IMR-90 (cell line): ENCODE results near the gene LRFN2. TPM values are rescaled to one million over a fixed set of nuclear protein-coding genes. Genes with fewer than 3 reads are reported as not detected.

Experiments
- ATAC-seq: fragments of 200-7000 bp; cut with Tn5 transposase; 2 replicates; pipeline ENCODE4 v1.9.1; 2020; ENCODE audit warnings: low read depth, mild to moderate bottlenecking, moderate library complexity
- BruUV-seq: library from RNA; stranded (reverse); fragments of 400-500 nt; replicated peaks from 2 replicates; lab custom pipeline; 2021; lab: Mats Ljungman, UMichigan
- CTCF ChIA-PET: fragments of 300-600 bp; formaldehyde crosslinking; extraction: SDS; loops from one replicate; lab custom pipeline; 2021; ENCODE audit warnings: antibody characterized with exemption; lab: Yijun Ruan, JAX
- POLR2A ChIA-PET: fragments of 300-600 bp; sonication (Branson Sonifier 250); formaldehyde crosslinking; loops from one replicate; lab custom pipeline; 2022; ENCODE audit warnings: antibody characterized with exemption; ENCODE audit not compliant: unreplicated experiment; lab: Charles Lee
- DNase-seq: peaks from one replicate; pipeline ENCODE4 v3.0.0; 2013
- H2AFZ ChIP-seq: replicated peaks from 2 replicates; pipeline ENCODE3; 2013; ENCODE audit warnings: low read length, mild to moderate bottlenecking; ENCODE audit not compliant: poor library complexity
- H2AK5ac ChIP-seq: 2 replicates; pipeline ENCODE4 v1.6.1; 2013; ENCODE audit warnings: low read depth, low read length, inconsistent platforms
- H2AK9ac ChIP-seq: replicated peaks from 2 replicates; pipeline ENCODE3; 2013; ENCODE audit warnings: mild to moderate bottlenecking, low read depth, low read length, moderate library complexity; ENCODE audit not compliant: poor library complexity
- H2BK120ac ChIP-seq: 2 replicates; pipeline ENCODE4 v1.6.1; 2013; ENCODE audit warnings: low read depth, low read length, inconsistent platforms
- H2BK15ac ChIP-seq: 3 replicates; pipeline ENCODE4 v1.6.1; 2013; ENCODE audit warnings: low read depth, low read length, inconsistent platforms
- H2BK20ac ChIP-seq: 2 replicates; pipeline ENCODE4 v1.6.1; 2013; ENCODE audit warnings: low read depth, mild to moderate bottlenecking, inconsistent platforms, low read length, moderate library complexity
- H2BK5ac ChIP-seq: 2 replicates; pipeline ENCODE4 v1.6.1; 2013; ENCODE audit warnings: mild to moderate bottlenecking, low read depth, low read length, inconsistent platforms; ENCODE audit not compliant: poor library complexity, severe bottlenecking
- H3K14ac ChIP-seq: replicated peaks from 2 replicates; pipeline ENCODE4 v1.6.1; 2013; ENCODE audit warnings: low read depth, low read length, inconsistent platforms
- H3K18ac ChIP-seq: 2 replicates; pipeline ENCODE4 v1.6.1; 2013; ENCODE audit warnings: low read depth, low read length, control low read depth
- H3K23ac ChIP-seq: 2 replicates; pipeline ENCODE4 v1.6.1; 2013; ENCODE audit warnings: low read depth, low read length, inconsistent platforms
- H3K27ac ChIP-seq: 2 replicates; pipeline ENCODE4 v1.5.1; 2013; ENCODE audit warnings: mild to moderate bottlenecking, control low read depth, low read length; ENCODE audit not compliant: insufficient read depth
- H3K27me3 ChIP-seq: 2 replicates; pipeline ENCODE4 v1.6.1; 2013; ENCODE audit warnings: low read length; ENCODE audit not compliant: control insufficient read depth, insufficient read depth
- H3K36me3 ChIP-seq: 2 replicates; pipeline ENCODE4 v1.6.1; 2013; ENCODE audit warnings: low read length, mixed read lengths; ENCODE audit not compliant: control insufficient read depth, insufficient read depth
- H3K4ac ChIP-seq: 2 replicates; pipeline ENCODE4 v1.6.1; 2013; ENCODE audit warnings: low read depth, low read length, inconsistent platforms
- H3K4me1 ChIP-seq: 2 replicates; pipeline ENCODE4 v1.6.1; 2013; ENCODE audit warnings: low read length, mixed read lengths; ENCODE audit not compliant: control insufficient read depth, insufficient read depth
- H3K4me2 ChIP-seq: 2 replicates; pipeline ENCODE4 v1.6.1; 2013; ENCODE audit warnings: low read depth, mild to moderate bottlenecking, control low read depth, low read length, moderate library complexity
- H3K4me3 ChIP-seq: 2 replicates; pipeline ENCODE4 v1.5.1; 2013; ENCODE audit warnings: low read depth, mild to moderate bottlenecking, control low read depth, low read length, moderate library complexity; ENCODE audit not compliant: insufficient read depth
- H3K56ac ChIP-seq: 2 replicates; pipeline ENCODE4 v1.6.1; 2013; ENCODE audit warnings: low read length, inconsistent platforms; ENCODE audit not compliant: insufficient read depth; ENCODE audit errors: extremely low read depth
- H3K79me1 ChIP-seq, 2 experiments: 2 replicates each; pipeline ENCODE4 v1.6.1; 2013; ENCODE audit warnings: low read length in 2 of 2, inconsistent platforms in 1 of 2, low read depth in 1 of 2
- H3K9ac ChIP-seq: 2 replicates; pipeline ENCODE4 v1.6.1; 2013; ENCODE audit warnings: low read depth, low read length, control low read depth
- H3K9me1 ChIP-seq: 2 replicates; pipeline ENCODE4 v1.6.1; 2013; ENCODE audit warnings: low read length, inconsistent platforms; ENCODE audit not compliant: insufficient read depth
- H3K9me3 ChIP-seq: 2 replicates; pipeline ENCODE4 v1.6.1; 2013; ENCODE audit warnings: low read length; ENCODE audit not compliant: control insufficient read depth, insufficient read depth
- H4K20me1 ChIP-seq: 2 replicates; pipeline ENCODE4 v1.6.1; 2013; ENCODE audit warnings: low read length, inconsistent platforms; ENCODE audit not compliant: insufficient read depth
- H4K5ac ChIP-seq: 2 replicates; pipeline ENCODE4 v1.6.1; 2013; ENCODE audit warnings: mild to moderate bottlenecking, low read depth, low read length, control low read depth
- H4K8ac ChIP-seq, 2 experiments: 2 replicates each; pipeline ENCODE4 v1.6.1; 2013; ENCODE audit warnings: low read depth in 2 of 2, low read length in 2 of 2, control low read depth in 1 of 2, inconsistent platforms in 1 of 2
- H4K91ac ChIP-seq: 2 replicates; pipeline ENCODE4 v1.6.1; 2013; ENCODE audit warnings: low read depth, low read length, inconsistent platforms; ENCODE audit not compliant: insufficient read depth
- CEBPB ChIP-seq: IDR thresholded peaks from 2 replicates; pipeline ENCODE4 v1.6.1; 2012; ENCODE audit warnings: low read depth, low read length, improper control_type of control experiment
- FOS ChIP-seq: fragments of 150-350 bp; IDR thresholded peaks from 2 replicates; pipeline ENCODE4 v1.6.1; 2016; ENCODE audit warnings: low read depth, low read length
- MXI1 ChIP-seq: IDR thresholded peaks from 2 replicates; pipeline ENCODE4 v1.6.1; 2012; ENCODE audit warnings: low read depth, mild to moderate bottlenecking, low read length, moderate library complexity, borderline replicate concordance
- NFE2L2 ChIP-seq: fragments of 150-350 bp; IDR thresholded peaks from 2 replicates; pipeline ENCODE4 v1.6.1; 2016; ENCODE audit warnings: low read depth, mild to moderate bottlenecking, low read length
- RCOR1 ChIP-seq: IDR thresholded peaks from 2 replicates; pipeline ENCODE4 v1.6.1; 2012; ENCODE audit warnings: mild to moderate bottlenecking, low read length, improper control_type of control experiment; ENCODE audit not compliant: insufficient replicate concordance
- RFX5 ChIP-seq: IDR thresholded peaks from 2 replicates; pipeline ENCODE4 v1.8.0; 2012; ENCODE audit warnings: low read depth, mild to moderate bottlenecking, low read length, moderate library complexity
- SMC3 ChIP-seq: fragments of 150-350 bp; IDR thresholded peaks from 2 replicates; pipeline ENCODE4 v1.6.1; 2016; ENCODE audit warnings: low read depth, mild to moderate bottlenecking, antibody characterized with exemption, low read length, moderate library complexity
- WGBS, 2 experiments: methylation state at CpG; one replicate each; pipeline versions ENCODE4 v1.1.5 to v1.1.7; 2013; ENCODE audit warnings: missing lambda C conversion rate in 2 of 2; ENCODE audit not compliant: insufficient read length in 1 of 2; ENCODE audit errors: extremely low coverage in 2 of 2; 5-methylcytosine and 5-hydroxymethylcytosine counted together
- dilution Hi-C: fragments of 300-500 bp; cut with HindIII; formaldehyde crosslinking; loops from one replicate; pipeline ENCODE4 v1.14.3; 2018; ENCODE audit warnings: low sequenced_read_pairs; ENCODE audit not compliant: unreplicated experiment
- in situ Hi-C: fragments of 300-500 bp; cut with MboI; formaldehyde crosslinking; loops from 3 replicates; pipeline ENCODE4 v1.14.3; 2019; ENCODE audit warnings: low sequenced_read_pairs, inconsistent platforms, mixed read lengths
- intact Hi-C: fragments of 100-400 bp; cut with micrococcal nuclease; formaldehyde crosslinking; loops from 2 replicates; pipeline ENCODE4 v1.10.0; 2022
- polyA plus RNA-seq, 3 experiments: library from polyadenylated mRNA; depleted of rRNA; stranded (reverse); fragments of >200 nt; gene quantifications; 2 replicates each; pipeline ENCODE4 v1.2.3, GENCODE V29; 2012; ENCODE audit warnings: low replicate concordance in 1 of 3
- total RNA-seq: library from RNA; depleted of rRNA; stranded (reverse); fragments of >200 nt; gene quantifications from 2 replicates; pipeline ENCODE4 v1.2.3, GENCODE V29; 2012
- TF ChIP-seq, protein P1 (sequence below): conservative IDR thresholded peaks from 2 replicates; pipeline ENCODE4 v1.5.1; 2012; ENCODE audit warnings: mild to moderate bottlenecking, low read depth, low read length, improper control_type of control experiment
- TF ChIP-seq, protein P2 (sequence below): fragments of 150-350 bp; IDR thresholded peaks from 2 replicates; pipeline ENCODE4 v1.6.1; 2017; ENCODE audit warnings: mild to moderate bottlenecking, antibody characterized with exemption, low read length, low read depth
- TF ChIP-seq, protein P3 (sequence below): fragments of 150-350 bp; IDR thresholded peaks from 2 replicates; pipeline ENCODE4 v1.6.1; 2016; ENCODE audit warnings: low read depth, mild to moderate bottlenecking, low read length, moderate library complexity, borderline replicate concordance

The LRFN2 gene
- total and polyA plus RNA-seq, 2 of the 4 experiments (the other 2 are of a cell fraction) = not detected

DNA sequence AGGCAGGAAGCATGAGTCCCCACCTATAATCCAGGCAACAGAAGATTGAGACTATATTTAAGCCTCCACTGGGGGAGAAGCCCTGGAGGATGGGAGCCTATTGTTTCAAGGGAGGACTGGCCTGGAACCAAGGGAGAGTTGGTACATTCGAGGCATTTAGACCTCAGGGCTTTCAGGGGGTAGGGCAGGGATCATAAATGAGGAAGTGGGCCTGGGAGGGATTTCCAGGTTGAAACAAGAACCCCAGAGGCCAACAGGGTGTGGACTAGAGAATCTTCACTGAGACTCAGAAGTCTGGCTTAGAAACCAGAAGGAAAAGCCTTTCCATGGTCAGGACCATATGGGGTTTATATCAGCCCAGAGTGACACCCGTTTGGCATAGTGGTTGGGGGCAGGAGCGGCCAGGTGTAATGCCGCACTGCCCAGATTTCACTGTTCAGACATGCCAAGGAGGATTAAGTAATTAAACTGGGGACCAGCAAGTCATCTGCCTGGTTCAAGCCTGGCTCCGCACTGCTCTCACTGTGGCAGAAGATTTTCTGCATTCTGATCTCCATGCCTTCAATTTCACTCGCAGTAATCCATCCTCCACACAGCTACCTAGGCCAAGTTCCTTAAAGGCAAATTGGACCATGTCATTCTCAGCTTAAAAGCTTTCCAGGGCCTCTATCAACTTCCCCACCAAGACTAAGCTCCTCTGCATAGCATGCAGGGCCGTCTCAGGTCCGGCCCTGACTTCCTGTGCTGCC, 17.8 kb downstream of the LRFN2 start:
- Histone ChIP-seq H3K4me2 (no peak overlapping the region), H2AFZ (no peak overlapping the region), H3K14ac (no peak overlapping the region), H3K56ac (no peak overlapping the region), H2AK5ac (no peak overlapping the region), H3K79me1 (no peaks in the 10 kb centered on the region), H3K9me1 (no peaks in the 10 kb centered on the region), H4K5ac (no peak overlapping the region), H2BK5ac (no peak overlapping the region), H2BK120ac (no peak overlapping the region), H3K9me3 (no peaks in the 10 kb centered on the region), H4K91ac (no peak overlapping the region), H3K27me3 (no peaks in the 10 kb centered on the region), H3K4me3 (no peak overlapping the region), H4K20me1 (no peaks in the 10 kb centered on the region), H2BK15ac (no peak overlapping the region), H3K36me3 (no peaks in the 10 kb centered on the region), H3K4me1 (no peaks in the 10 kb centered on the region), H3K23ac (no peak overlapping the region), H3K9ac (no peak overlapping the region), H3K4ac (no peak overlapping the region), H3K18ac (no peak overlapping the region), H2AK9ac (no peak overlapping the region), H4K8ac (no peak overlapping the region), H3K27ac (no peak overlapping the region), H2BK20ac (no peak overlapping the region)
- CTCF ChIA-PET = interaction anchor here (0.6 kb wide), 1 partner anchor 110 kb away, joined by 3 read pairs; no protein-coding TSS in a partner anchor
- POLR2A ChIA-PET = no interaction called here
- dilution Hi-C loops (no loop called here), intact Hi-C loops (no loop called here), in situ Hi-C loops (no loop called here)
- BruUV-seq = no TSS peak
- TF ChIP-seq SMC3 = no peak
- no peak for TF ChIP-seq NFE2L2
- TF ChIP-seq RCOR1 = no peak
- TF ChIP-seq, protein P1, sequence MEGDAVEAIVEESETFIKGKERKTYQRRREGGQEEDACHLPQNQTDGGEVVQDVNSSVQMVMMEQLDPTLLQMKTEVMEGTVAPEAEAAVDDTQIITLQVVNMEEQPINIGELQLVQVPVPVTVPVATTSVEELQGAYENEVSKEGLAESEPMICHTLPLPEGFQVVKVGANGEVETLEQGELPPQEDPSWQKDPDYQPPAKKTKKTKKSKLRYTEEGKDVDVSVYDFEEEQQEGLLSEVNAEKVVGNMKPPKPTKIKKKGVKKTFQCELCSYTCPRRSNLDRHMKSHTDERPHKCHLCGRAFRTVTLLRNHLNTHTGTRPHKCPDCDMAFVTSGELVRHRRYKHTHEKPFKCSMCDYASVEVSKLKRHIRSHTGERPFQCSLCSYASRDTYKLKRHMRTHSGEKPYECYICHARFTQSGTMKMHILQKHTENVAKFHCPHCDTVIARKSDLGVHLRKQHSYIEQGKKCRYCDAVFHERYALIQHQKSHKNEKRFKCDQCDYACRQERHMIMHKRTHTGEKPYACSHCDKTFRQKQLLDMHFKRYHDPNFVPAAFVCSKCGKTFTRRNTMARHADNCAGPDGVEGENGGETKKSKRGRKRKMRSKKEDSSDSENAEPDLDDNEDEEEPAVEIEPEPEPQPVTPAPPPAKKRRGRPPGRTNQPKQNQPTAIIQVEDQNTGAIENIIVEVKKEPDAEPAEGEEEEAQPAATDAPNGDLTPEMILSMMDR = no peak
- TF ChIP-seq, protein P2, sequence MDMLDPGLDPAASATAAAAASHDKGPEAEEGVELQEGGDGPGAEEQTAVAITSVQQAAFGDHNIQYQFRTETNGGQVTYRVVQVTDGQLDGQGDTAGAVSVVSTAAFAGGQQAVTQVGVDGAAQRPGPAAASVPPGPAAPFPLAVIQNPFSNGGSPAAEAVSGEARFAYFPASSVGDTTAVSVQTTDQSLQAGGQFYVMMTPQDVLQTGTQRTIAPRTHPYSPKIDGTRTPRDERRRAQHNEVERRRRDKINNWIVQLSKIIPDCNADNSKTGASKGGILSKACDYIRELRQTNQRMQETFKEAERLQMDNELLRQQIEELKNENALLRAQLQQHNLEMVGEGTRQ = no peak
- no peak for TF ChIP-seq FOS
- no peak for TF ChIP-seq CEBPB
- TF ChIP-seq RFX5 = no peak
- TF ChIP-seq, protein P3, sequence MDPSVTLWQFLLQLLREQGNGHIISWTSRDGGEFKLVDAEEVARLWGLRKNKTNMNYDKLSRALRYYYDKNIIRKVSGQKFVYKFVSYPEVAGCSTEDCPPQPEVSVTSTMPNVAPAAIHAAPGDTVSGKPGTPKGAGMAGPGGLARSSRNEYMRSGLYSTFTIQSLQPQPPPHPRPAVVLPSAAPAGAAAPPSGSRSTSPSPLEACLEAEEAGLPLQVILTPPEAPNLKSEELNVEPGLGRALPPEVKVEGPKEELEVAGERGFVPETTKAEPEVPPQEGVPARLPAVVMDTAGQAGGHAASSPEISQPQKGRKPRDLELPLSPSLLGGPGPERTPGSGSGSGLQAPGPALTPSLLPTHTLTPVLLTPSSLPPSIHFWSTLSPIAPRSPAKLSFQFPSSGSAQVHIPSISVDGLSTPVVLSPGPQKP = no peak
- TF ChIP-seq MXI1 = no peak
- 70% methylated on average over 5 of the region's 8 CpGs; no CpG with 5 or more reads in 1 of the 2 experiments for WGBS, 2 experiments
- DNase-seq = no peak
- ATAC-seq = no peak
